Fibroblast of skin of right biceps (primary cell): Measurements from ENCODE around the gene HIBADH.

ENCODE experiments used
- DNase-seq: peaks from one replicate; pipeline ENCODE4 v3.0.0-alpha.2; 2013

HIBADH gene

DNA sequence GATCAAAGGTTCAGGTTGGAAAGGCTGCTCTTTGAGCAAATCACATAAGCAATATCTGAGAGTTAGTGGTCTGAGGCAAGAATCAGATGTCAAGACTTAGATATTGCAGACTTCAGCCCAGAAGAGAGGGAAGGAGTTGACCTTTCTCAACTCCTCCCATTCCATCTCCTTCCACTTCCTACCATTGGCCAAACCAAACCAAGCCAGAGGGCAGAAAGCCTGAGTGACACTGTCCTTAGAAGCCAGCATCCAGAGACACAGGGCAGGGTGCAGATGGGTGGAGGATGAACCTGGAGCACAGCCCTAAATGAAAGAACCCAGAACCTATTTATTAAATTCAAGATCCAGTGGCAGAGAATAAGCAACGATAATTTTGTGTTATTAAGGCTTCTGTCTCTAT, 180.5 kb downstream of the HIBADH start:
- DNase-seq = no peak

DNA sequence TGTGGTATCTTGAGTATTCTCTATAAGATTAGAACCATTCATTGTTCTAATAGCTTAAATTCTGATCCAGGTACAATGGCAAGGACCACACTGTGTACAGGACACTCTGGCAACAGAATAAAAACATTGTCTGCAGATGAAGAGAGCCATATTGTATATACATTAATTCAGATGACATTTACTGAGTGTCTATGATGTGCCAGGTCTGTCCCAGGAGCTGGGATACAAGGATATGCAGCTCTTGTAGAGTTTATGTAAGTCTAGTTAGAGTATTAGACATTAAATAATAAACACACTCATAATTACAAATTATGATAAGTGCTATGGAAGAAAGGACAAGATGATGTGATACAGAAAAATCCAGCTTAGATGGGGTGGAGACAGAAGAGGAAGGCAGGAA, 184.1 kb downstream of the HIBADH start:
- no peak for DNase-seq

DNA sequence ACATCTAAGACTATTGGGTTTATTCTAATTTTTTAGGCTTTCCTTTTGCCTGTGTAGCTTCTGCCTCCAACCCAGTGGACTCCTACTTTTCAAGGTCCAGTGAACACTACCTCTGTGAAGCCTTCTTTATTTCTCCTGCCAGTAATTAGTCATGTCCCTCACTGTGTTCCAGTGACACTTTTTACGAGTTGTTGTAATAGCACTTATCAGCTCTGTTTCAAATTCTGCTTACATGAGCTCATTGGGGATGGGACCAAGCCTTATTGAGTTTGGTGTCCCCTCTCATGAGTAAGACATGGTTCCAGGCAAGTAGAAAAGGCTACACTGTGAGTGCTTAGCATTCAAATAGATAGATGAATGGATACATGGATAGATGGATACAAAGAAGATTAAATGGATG, 184.6 kb downstream of the HIBADH start:
- DNase-seq = no peak

DNA sequence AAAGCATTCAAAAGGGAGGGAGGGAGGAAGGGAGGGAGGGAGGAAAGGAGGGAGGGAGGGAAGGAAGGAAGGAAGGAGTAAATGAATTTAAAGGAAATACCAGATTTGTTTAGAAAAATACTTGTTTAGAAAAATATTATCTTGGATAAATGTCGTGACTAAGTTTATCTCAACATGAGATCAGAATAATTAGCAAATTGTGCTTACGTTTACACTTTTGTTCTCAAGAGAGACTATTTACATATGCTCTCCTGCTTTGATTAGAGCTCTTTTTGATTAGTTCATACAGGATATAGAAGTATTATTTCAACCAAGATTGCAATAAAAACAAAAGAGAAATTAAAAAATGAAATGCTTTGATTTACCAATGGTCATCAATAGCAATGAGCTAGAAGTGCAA, 186.2 kb downstream of the HIBADH start:
- DNase-seq = no peak
